Right hindlimb (tissue), 1 donor: ENCODE results near the gene C1GALT1C1L.
"Not testable (repeated sequence)": the region's sequence is repeated elsewhere in the genome, so short reads cannot be mapped to it uniquely, and the experiment has no call there.

Source experiments
- DNase-seq: peaks from one replicate; pipeline ENCODE4 v3.0.0-alpha.2; 2018

C1GALT1C1L gene

DNA sequence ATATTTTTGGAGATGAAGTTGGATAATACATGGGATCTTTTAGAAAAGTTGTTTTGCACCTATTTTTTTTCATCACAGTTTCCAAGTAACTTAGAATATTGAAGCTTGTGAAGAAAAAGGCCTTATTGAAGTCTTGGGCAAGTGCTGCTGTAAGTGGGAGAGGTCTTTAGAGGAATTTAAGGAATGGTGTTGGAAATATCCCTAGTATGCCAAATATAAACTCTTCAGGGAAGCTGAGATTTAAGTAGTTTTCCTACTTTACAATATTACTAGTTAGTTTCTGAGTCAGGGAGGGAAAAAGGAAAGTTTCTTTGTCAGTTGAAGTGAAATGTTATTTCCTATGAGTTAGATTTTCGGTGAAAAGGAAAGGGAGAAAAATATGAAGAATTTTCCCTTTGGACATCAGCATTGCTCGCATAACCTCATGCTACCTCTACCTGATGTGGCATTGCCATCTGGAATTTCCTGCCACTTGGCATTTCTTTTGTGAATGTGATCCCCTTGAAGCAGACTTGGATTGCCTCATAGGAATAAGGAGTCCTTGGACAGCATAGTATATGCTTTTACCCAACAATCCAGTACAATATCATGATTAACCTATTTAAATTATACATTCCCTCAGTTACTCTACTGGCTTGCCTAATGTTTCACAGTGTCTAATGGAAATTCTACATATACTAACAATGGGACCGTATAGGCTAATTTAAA lies 27.1 kb downstream of the C1GALT1C1L start:
- DNase-seq, result no peak

DNA sequence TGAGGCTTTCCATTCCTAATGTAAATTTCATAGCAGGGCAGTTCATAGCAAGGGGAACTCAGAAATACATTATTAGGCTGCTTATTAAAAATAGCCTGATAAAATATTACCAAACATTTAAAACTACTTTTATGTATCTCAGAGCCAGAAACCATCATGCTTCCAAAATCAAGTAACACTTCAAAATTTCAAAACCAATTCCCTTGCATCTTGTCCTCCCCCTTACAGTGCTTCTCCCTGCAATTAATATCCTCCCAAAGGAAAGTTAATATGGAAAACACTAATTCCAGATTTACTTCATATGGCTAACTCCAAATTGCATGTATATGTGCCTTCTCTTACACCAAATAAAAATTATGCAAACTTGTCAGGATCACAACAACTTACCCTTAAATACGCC lies 32.5 kb downstream of the C1GALT1C1L start:
- DNase-seq, result no peak

DNA sequence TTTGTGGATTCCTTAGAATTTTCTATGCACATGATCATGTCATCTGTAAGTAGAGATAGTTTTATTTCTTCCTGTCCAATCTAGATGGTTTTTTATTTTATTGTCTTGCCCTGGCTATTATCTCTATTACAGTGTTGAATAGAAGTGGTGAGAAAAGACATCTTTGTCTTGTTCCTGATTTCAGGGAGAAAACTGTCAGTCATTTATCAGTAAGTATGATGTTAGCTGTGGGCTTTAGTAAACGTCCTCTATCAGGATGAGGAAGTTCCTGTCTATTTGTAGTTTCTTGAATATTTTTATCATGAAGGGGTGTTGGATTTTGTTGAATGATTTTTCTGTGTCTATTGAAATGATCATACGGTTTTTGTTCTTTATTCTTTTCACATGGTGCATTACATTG lies 33.9 kb downstream of the C1GALT1C1L start:
- no peak for DNase-seq

DNA sequence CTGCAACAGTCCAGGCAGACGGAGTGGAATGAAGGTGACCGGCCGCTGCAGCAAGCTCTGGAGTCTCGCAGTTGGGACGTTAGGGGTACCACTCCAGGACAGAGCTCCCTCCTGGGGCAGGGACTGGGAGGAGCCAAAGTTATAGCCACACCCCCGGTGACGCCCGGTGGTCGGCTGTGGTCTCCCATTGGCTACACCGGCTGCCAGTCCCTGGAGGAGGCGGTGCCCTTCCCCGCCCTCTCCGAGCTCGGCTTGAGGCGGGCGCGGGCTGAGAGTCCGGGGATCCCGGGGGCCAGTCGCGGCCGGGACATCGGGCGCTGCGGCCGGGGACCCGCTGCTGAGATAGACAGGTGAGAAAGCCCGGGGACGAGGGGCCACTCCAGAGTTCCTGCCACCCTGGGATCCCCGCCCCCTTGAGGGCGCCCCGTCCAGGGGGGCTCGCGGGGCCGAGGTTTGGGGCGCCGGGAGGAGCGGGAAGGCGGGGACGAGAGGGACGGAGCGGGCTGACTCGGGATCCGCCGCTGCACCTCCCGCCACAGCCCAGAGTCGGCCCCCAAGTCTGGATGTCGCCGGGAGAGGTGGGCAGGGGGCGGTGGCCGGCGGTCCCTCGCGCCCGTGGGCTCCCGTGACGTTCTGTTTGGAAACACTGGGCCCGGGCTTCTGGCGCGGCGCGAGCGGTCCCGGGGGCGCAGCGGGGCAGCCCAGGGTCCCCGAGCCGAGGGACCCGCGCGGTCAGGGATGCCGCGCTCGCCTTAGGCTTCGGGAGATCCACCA lies 39.0 kb downstream of the C1GALT1C1L start, which contains the start of gene PLEKHH2:
TSS of gene PLEKHH2 (plus strand) at position 231 of the 774 bp plus-strand sequence. CDS start 7,414 bp downstream, outside the sequence.
- DNase-seq, result peak; percentile 95

DNA sequence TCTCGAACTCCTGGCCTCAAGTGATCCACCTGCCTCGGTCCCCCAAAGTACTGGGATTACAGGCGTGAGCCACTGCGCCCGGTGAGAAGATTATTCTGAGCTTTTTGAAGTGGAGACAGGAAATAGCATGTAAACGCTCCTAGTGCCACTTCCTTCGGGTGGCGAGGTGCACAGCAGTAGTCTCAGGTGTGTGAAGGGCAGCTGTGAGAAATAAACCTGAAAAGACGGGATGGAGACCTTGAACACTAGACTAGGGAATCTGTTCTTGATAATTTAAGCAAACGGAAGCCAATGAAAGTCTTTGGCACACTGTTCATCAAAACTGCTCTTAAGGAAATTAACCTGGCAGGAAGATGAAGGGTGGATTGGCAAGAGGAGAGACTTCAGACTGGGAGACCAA lies 39.6 kb downstream of the C1GALT1C1L start:
- DNase-seq, result no peak

DNA sequence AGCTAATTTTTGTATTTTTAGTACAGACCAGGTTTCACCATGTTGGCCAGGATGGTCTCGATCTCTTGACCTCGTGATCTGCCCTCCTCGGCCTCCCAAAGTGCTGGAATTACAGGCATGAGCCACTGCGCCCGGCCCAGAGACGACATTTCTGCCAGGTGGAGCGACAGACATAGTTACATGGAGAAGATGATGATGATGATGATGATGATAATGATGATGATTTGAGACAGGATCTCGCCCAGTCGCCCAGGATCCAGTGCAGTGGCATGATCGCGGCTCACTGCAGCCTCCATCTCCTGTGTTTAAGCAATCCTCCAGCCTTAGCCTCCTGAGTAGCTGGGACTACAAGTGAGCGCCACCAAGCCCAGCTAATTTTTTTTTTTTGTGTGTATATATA lies 40.1 kb downstream of the C1GALT1C1L start:
- not testable (repeated sequence) for DNase-seq

DNA sequence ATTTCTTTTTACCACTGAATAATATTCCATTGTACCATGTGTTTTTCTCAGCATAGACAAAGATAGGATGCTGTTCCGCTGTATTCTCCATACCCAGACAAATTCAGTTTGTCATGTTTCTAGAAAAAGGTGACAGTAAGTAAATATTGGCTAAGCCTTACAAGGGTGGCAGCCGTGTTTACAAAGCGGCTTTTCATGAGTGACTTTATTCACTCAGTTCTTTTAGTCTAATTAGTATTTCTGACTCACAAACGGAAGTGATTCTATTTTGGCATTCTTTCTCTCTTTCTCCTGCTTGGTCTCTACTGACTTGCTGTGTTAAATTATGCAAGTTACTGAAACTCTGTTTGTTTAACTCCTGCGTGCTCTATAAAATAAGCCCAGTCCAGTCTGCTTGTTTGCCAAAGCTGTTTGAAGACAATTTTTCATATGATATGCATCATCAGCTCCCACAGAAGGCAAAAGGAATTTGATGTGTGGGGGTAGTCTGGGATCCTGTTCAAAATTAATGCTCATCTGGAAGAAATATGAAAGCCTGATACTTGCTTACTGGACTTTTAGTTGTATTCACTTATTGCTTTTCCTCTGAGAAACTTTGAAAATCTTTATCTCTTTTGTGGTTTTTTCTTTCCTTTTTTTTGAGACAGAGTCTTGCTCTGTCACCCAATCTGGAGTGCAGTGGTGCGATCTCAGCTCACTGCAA lies 41.5 kb downstream of the C1GALT1C1L start:
- peak; percentile 24 for DNase-seq

DNA sequence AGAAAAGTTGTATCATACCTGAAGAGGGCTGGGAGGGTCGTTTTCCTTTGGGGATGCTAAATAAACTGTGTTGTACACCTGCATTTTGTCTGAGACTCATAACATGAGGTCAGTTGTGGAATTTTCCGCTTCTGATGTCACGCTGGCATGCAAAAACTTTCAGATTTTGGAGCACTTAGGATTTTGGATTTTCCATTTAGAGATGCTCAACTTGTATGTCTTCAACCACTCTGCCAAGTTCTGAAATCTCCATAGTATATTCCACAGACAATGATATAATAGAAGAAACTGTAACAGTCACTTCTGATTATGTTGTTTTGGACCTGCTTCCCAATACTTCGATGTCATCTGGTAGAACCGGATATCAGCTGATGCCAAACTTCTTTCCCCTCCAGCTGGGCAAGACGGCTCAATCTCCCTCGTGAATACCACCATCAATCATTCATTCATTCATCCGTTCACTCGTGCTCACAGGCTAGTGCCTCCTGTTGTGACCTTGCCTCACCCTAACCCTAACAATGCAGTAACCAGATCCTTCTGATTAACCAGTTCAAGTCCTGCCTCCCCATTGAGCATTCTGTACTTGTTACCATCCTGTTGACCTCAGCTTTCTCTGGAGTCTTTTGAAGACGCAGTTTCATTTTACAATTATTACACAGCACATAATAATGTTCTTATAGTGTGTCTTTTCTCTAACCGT lies 44.5 kb downstream of the C1GALT1C1L start:
- DNase-seq, result no peak
